Measurements from ENCODE around the gene CYP2W1.
"Not testable (repeated sequence)": the region's sequence is repeated elsewhere in the genome, so short reads cannot be mapped to it uniquely, and the experiment has no call there.

DNA sequence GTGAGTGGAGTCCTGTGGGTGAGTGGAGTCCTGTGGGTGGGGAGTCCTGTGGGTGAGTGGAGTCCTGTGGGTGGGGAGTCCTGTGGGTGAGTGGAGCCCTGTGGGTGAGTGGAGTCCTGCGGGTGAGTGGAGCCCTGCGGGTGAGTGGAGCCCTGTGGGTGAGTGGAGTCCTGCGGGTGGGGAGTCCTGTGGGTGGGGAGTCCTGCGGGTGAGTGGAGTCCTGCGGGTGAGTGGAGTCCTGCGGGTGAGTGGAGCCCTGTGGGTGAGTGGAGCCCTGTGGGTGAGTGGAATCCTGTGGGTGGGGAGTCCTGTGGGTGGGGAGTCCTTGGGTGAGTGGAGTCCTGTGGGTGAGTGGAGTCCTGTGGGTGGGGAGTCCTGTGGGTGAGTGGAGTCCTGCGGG lies 19.5 kb downstream of the CYP2W1 start:
- TF ChIP-seq, protein P1, sequence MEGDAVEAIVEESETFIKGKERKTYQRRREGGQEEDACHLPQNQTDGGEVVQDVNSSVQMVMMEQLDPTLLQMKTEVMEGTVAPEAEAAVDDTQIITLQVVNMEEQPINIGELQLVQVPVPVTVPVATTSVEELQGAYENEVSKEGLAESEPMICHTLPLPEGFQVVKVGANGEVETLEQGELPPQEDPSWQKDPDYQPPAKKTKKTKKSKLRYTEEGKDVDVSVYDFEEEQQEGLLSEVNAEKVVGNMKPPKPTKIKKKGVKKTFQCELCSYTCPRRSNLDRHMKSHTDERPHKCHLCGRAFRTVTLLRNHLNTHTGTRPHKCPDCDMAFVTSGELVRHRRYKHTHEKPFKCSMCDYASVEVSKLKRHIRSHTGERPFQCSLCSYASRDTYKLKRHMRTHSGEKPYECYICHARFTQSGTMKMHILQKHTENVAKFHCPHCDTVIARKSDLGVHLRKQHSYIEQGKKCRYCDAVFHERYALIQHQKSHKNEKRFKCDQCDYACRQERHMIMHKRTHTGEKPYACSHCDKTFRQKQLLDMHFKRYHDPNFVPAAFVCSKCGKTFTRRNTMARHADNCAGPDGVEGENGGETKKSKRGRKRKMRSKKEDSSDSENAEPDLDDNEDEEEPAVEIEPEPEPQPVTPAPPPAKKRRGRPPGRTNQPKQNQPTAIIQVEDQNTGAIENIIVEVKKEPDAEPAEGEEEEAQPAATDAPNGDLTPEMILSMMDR (conservative IDR thresholded peaks at IDR 0.05; ENCODE audit: low read depth, low read length) = not testable (repeated sequence)
- TF ChIP-seq EZH2phosphoT487 (IDR thresholded peaks at IDR 0.05; ENCODE audit: borderline replicate concordance, low read length); EZH2 (IDR thresholded peaks at IDR 0.05; ENCODE audit: low read length, unreplicated experiment): not testable (repeated sequence)

Data from PC-3 (cell line).